ENCODE data around the gene CDCA8.

- TF ChIP-seq POLR2A (IDR thresholded peaks at IDR 0.05; ENCODE audit: low read length) (no peak), GATA1 (IDR thresholded peaks at IDR 0.05; ENCODE audit: low read depth, low read length) (no peak)
These were observed 729 bp upstream of the CDCA8 start for GRCh38 chr1:37691497-37692077.
